HL-60/S4 treated with phorbol 12-myristate 13-acetate at 8.2 ng/mL for 4 days and 3 days (cell line): ENCODE data around the gene PRND.

Source experiments
- in situ Hi-C: fragments of 300-500 bp; cut with MboI; formaldehyde crosslinking; loops from 2 replicates; pipeline ENCODE4 v1.15.0; 2022; ENCODE audit warnings: low sequenced_read_pairs

Gene PRND

GRCh38 chr20:4775322-4776078, 53.8 kb downstream of the PRND start:
- in situ Hi-C loops = no loop called here

- in situ Hi-C loops = no loop called here
Observed at GRCh38 chr20:4776079-4776630, 54.4 kb downstream of the PRND start.
